A673 (cell line): ENCODE data around the gene TPTE2.

Experiments used
- EZH2 ChIP-seq: fragments of 200-600 bp; sonication (generic); IDR thresholded peaks from 2 replicates; pipeline ENCODE4 v1.6.1; 2017; ENCODE audit warnings: borderline replicate concordance, low read depth, mild to moderate bottlenecking, mixed read lengths, antibody characterized with exemption, low read length; ENCODE audit not compliant: poor library complexity, severe bottlenecking
- TF ChIP-seq, protein P1 (sequence below): fragments of 300-800, 200-600 bp; sonication (generic); conservative IDR thresholded peaks from 2 replicates; pipeline ENCODE4 v1.5.1; 2017; ENCODE audit warnings: low read depth, mild to moderate bottlenecking, antibody characterized with exemption, low read length, moderate library complexity, mixed read lengths

GRCh38 chr13:19519049-19519448 is 42.3 kb downstream of the TPTE2 start:
- TF ChIP-seq, protein P1, sequence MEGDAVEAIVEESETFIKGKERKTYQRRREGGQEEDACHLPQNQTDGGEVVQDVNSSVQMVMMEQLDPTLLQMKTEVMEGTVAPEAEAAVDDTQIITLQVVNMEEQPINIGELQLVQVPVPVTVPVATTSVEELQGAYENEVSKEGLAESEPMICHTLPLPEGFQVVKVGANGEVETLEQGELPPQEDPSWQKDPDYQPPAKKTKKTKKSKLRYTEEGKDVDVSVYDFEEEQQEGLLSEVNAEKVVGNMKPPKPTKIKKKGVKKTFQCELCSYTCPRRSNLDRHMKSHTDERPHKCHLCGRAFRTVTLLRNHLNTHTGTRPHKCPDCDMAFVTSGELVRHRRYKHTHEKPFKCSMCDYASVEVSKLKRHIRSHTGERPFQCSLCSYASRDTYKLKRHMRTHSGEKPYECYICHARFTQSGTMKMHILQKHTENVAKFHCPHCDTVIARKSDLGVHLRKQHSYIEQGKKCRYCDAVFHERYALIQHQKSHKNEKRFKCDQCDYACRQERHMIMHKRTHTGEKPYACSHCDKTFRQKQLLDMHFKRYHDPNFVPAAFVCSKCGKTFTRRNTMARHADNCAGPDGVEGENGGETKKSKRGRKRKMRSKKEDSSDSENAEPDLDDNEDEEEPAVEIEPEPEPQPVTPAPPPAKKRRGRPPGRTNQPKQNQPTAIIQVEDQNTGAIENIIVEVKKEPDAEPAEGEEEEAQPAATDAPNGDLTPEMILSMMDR: no peak
- TF ChIP-seq EZH2: no peak
